NCI-H345 treated with DMSO at 0.1 percent for 48 hours (cell line): ENCODE data around the gene ITGAX.

Experiments
- DNase-seq: peaks from one replicate; lab custom pipeline; 2025; ENCODE audit not compliant: unreplicated experiment; lab: John Stamatoyannopoulos, UW

ITGAX gene

DNA sequence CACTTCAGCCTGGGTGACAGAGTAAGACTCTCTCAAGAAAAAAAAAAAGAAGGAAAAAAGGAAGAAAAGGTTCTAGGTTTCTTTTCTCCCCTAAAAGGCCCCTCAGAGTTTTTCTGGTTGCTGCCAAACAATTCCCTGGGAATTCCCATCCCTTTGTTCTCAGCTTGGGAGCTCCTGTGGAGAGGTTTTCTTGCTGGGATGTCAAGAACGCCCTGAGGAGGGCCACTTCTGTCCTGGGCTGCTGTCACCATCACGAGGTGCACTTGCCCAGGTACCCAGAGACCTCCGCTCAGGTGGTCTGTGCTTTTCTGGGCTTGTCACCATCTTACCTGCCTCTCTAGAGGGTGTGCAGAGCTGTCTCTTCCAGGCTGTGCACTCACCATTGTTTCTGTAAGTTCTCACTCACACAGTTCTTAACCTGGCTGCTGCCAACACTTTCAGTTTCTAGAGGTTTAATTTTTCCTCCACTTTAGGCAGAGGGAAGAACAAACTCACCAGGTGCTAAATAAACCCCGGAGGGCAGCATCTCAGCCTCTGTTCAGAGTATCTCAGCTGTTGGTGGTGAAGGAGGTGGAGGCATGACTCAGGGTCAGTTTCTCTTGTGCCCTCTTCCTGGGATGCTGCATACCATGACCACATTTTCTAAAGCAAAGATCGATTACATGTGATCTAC, 75.5 kb downstream of the ITGAX start:
- no peak for DNase-seq
